ENCODE measurements around the gene SLC29A4.

DNA sequence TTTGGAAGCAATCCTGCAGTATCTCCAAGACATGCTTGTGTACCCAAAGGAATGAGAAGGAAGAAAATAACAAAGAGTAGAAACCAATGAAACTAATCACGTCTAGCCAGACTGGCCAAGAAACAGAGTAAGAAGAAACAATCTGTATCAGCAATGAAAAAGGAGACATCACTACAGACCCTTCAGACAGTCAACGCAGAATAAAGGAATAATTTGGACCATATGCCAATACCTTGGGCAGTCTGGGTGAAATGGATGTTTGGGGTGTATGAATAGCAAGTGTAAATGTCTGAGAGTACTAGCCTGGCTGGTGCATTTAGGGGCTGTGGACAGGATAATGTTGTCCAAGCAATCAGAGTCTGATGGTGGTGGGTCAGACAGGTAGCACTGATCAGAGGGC lies 61.1 kb downstream of the SLC29A4 start:
- TF ChIP-seq EZH2 (IDR thresholded peaks at IDR 0.05; ENCODE audit: low read depth, low read length, severe bottlenecking), result no peak
- no peak for TF ChIP-seq RBBP5 (IDR thresholded peaks at IDR 0.05; ENCODE audit: borderline replicate concordance, low read depth, low read length)
- TF ChIP-seq EP300 (IDR thresholded peaks at IDR 0.05; ENCODE audit: borderline replicate concordance in 1 of 2, low read depth in 2 of 2, low read length in 2 of 2), result no peak
- no peak for TF ChIP-seq CTCF (IDR thresholded peaks at IDR 0.05; ENCODE audit: control extremely low read depth in 1 of 3, insufficient read depth in 1 of 3, low read depth in 1 of 3, low read length in 3 of 3)
- no peak for TF ChIP-seq SP1 (IDR thresholded peaks at IDR 0.05; ENCODE audit: low read depth, low read length)
- no peak for TF ChIP-seq CEBPB (IDR thresholded peaks at IDR 0.05; ENCODE audit: low read depth, low read length)
